OCI-LY7 (cell line): ENCODE results near the gene NRG2. TPM values are rescaled to one million over a fixed set of nuclear protein-coding genes. Genes with fewer than 3 reads are reported as not detected.

Source experiments
- BruUV-seq: library from RNA; stranded (reverse); fragments of 400-500 nt; replicated peaks from 2 replicates; lab custom pipeline; 2021; lab: Mats Ljungman, UMichigan
- CTCF ChIA-PET: fragments of 300-600 bp; sonication (Branson Sonifier 250); formaldehyde crosslinking; loops from one replicate; lab custom pipeline; 2022; ENCODE audit warnings: antibody characterized with exemption; ENCODE audit not compliant: unreplicated experiment; lab: Charles Lee
- POLR2A ChIA-PET: fragments of 300-600 bp; sonication (Branson Sonifier 250); formaldehyde crosslinking; loops from one replicate; lab custom pipeline; 2022; ENCODE audit warnings: antibody characterized with exemption; lab: Charles Lee
- DNase-seq: peaks from one replicate; pipeline ENCODE4 v3.0.0-alpha.2; 2015; ENCODE audit warnings: low spot score
- H2AFZ ChIP-seq: fragments of 200-600 bp; sonication (generic), shearing (Covaris generic); 2 replicates; pipeline ENCODE4 v1.6.1; 2014; ENCODE audit warnings: mild to moderate bottlenecking, antibody characterized with exemption, low read length, moderate library complexity
- H3K27ac ChIP-seq: fragments of 200-600 bp; sonication (generic); 2 replicates; pipeline ENCODE4 v1.5.1; 2014; ENCODE audit warnings: mixed run types, low read depth, mild to moderate bottlenecking, moderate library complexity, low read length, inconsistent platforms; ENCODE audit not compliant: poor library complexity, severe bottlenecking
- H3K36me3 ChIP-seq: fragments of 200-600 bp; sonication (generic); 2 replicates; pipeline ENCODE4 v1.6.1; 2014; ENCODE audit warnings: mild to moderate bottlenecking, antibody characterized with exemption, low read length, moderate library complexity, mixed read lengths; ENCODE audit not compliant: insufficient read depth
- H3K4me1 ChIP-seq: fragments of 200-600 bp; sonication (generic); 2 replicates; pipeline ENCODE4 v1.5.1; 2014; ENCODE audit warnings: mild to moderate bottlenecking, low read length; ENCODE audit not compliant: insufficient read depth, poor library complexity, severe bottlenecking
- H3K4me2 ChIP-seq: fragments of 200-600 bp; sonication (generic); 2 replicates; pipeline ENCODE4 v1.6.1; 2014; ENCODE audit warnings: mild to moderate bottlenecking, low read length
- H3K4me3 ChIP-seq: fragments of 200-600 bp; sonication (generic); 2 replicates; pipeline ENCODE4 v1.5.1; 2014; ENCODE audit warnings: mild to moderate bottlenecking, low read depth, low read length; ENCODE audit not compliant: poor library complexity, severe bottlenecking
- H3K79me2 ChIP-seq: fragments of 200-600 bp; sonication (generic); 2 replicates; pipeline ENCODE4 v1.6.1; 2016; ENCODE audit warnings: low read depth, mild to moderate bottlenecking, low read length, moderate library complexity, mixed read lengths; ENCODE audit not compliant: insufficient read depth
- H3K9me2 ChIP-seq: fragments of 200-600 bp; sonication (generic); 2 replicates; pipeline ENCODE4 v1.6.1; 2016; ENCODE audit warnings: mild to moderate bottlenecking, low read length, mixed read lengths; ENCODE audit not compliant: insufficient read depth
- H3K9me3 ChIP-seq: fragments of 200-600 bp; sonication (generic); 2 replicates; pipeline ENCODE4 v1.6.1; 2014; ENCODE audit warnings: mild to moderate bottlenecking, mixed run types, low read length, mixed read lengths
- H4K20me1 ChIP-seq: fragments of 200-600 bp; sonication (generic); 2 replicates; pipeline ENCODE4 v1.6.1; 2014; ENCODE audit warnings: mild to moderate bottlenecking, antibody characterized with exemption, low read length, moderate library complexity, mixed read lengths; ENCODE audit not compliant: insufficient read depth
- EZH2phosphoT487 ChIP-seq: fragments of 200-600 bp; sonication (generic); IDR thresholded peaks from 2 replicates; pipeline ENCODE4 v1.6.1; 2018; ENCODE audit warnings: low read depth, borderline replicate concordance, mild to moderate bottlenecking, mixed run types, antibody characterized with exemption, low read length, moderate library complexity, mixed read lengths
- intact Hi-C: fragments of 100-400 bp; cut with micrococcal nuclease; formaldehyde crosslinking; loops from one replicate; pipeline ENCODE4 v1.10.0; 2022; ENCODE audit not compliant: unreplicated experiment
- total RNA-seq, 2 experiments: library from RNA; depleted of rRNA in 1 of 2; stranded (reverse); fragments of >200 nt in 1 of 2; shearing (Covaris generic) in 1 of 2; gene quantifications; 2 replicates each; pipeline ENCODE4 v1.2.3, GENCODE V29; 2014 to 2022
- TF ChIP-seq, protein P1 (sequence below): fragments of 200-600 bp; sonication (generic); conservative IDR thresholded peaks from 2 replicates; pipeline ENCODE4 v1.5.1; 2014; ENCODE audit warnings: mild to moderate bottlenecking, antibody characterized with exemption, low read length, moderate library complexity, mixed read lengths

Gene NRG2
- total RNA-seq, 2 experiments from 2014 or later: 1.7 TPM; not detected in 1

DNA sequence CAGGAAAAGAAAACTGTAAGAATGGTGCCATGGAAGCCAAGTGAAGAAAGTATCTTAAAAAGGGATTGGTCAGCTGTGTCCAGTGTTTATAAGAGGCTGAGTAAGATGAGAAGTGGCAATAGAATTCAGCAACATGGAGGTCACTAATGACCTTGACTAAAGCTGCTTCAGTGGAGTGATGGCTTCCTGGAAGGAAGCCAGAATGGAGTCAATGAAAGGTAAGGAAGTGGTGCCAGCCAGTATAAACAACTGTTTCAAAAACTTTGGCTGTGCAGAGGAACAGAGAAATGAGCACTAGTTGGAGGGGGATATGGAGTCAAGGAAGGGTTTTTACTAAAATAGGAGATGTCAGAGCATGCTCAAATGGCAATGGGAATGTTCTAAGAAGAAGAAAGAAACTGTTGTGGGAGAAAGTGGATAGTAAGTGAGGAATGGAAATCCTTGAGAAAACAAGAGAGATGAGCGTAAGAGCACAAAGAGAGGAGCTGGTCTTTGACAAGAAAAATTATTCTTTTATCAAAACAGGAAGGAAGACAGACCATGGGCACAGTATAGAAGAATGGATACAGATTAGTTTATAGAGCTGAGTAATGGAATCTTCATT lies 11.1 kb upstream of the NRG2 start:
- ChIA-PET CTCF (interaction anchor here (1.0 kb wide), 1 partner anchor 11 kb away, joined by 3 read pairs; the partner anchor contains the start of gene NRG2), POLR2A (interaction anchor here (0.9 kb wide), 1 partner anchor 11 kb away, joined by 3 read pairs; no protein-coding TSS in a partner anchor)
- intact Hi-C loops: no loop called here
- H4K20me1 ChIP-seq: no peaks in the 10 kb centered on the region
- H3K4me2 ChIP-seq: no peak overlapping the region
- no peaks in the 10 kb centered on the region for H3K9me2 ChIP-seq
- H3K79me2 ChIP-seq: no peaks in the 10 kb centered on the region
- TF ChIP-seq EZH2phosphoT487: no peak
- TF ChIP-seq, protein P1, sequence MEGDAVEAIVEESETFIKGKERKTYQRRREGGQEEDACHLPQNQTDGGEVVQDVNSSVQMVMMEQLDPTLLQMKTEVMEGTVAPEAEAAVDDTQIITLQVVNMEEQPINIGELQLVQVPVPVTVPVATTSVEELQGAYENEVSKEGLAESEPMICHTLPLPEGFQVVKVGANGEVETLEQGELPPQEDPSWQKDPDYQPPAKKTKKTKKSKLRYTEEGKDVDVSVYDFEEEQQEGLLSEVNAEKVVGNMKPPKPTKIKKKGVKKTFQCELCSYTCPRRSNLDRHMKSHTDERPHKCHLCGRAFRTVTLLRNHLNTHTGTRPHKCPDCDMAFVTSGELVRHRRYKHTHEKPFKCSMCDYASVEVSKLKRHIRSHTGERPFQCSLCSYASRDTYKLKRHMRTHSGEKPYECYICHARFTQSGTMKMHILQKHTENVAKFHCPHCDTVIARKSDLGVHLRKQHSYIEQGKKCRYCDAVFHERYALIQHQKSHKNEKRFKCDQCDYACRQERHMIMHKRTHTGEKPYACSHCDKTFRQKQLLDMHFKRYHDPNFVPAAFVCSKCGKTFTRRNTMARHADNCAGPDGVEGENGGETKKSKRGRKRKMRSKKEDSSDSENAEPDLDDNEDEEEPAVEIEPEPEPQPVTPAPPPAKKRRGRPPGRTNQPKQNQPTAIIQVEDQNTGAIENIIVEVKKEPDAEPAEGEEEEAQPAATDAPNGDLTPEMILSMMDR: no peak
- H3K4me1 ChIP-seq: no peaks in the 10 kb centered on the region
- no TSS peak for BruUV-seq
- no peak overlapping the region for H2AFZ ChIP-seq
- no peak for DNase-seq
- H3K4me3 ChIP-seq: no peak overlapping the region
- H3K9me3 ChIP-seq: no peaks in the 10 kb centered on the region
- no peaks in the 10 kb centered on the region for H3K36me3 ChIP-seq
- no peak overlapping the region for H3K27ac ChIP-seq

DNA sequence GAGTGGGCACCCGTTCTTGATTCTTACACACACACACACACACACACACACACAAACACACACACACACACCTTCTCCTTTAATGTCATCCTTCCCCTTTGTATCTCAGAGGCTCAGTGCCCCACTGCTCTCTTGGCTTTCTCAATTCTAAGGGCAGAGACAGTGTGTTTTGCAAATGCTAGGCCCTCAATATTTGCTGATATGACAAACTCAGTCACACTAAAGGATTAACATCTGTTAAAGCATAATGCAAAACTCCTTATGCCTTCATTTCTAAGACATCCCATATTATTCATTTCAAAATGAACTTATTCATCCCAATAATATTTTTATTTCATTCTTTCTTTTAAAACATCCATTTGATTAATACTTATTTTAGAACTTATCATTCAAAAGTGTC lies 8.9 kb upstream of the NRG2 start:
- Histone ChIP-seq H3K9me3 (no peaks in the 10 kb centered on the region), H3K4me3 (no peak overlapping the region), H3K4me2 (no peak overlapping the region), H3K4me1 (no peaks in the 10 kb centered on the region), H3K9me2 (no peaks in the 10 kb centered on the region), H4K20me1 (no peaks in the 10 kb centered on the region), H2AFZ (no peak overlapping the region), H3K36me3 (no peaks in the 10 kb centered on the region), H3K79me2 (no peaks in the 10 kb centered on the region), H3K27ac (no peak overlapping the region)
- intact Hi-C loops: no loop called here
- ChIA-PET CTCF (no interaction called here), POLR2A (no interaction called here)
- TF ChIP-seq EZH2phosphoT487: no peak
- TF ChIP-seq, protein P1: no peak
- DNase-seq: no peak
- no TSS peak for BruUV-seq

DNA sequence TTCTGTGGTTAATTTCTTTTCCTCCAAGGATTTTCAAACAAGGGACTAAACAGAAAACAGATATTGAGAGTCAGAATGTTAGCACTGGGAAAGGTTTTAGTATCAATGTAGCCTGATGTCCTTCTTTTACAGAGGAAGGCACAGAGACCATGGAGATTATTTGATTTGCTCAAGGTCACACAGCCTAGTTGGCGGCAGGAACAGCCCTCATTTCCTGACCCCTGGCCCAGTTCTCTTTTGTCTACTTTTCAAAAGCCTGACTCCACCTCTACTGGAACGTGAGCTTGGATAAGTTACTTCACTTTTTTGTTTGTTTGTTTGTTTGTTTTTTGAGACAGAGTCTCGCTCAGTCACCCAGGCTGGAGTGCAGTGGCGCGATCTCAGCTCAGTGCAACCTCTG lies 6.6 kb upstream of the NRG2 start:
- Histone ChIP-seq H3K9me3 (no peaks in the 10 kb centered on the region), H3K4me3 (no peak overlapping the region), H2AFZ (no peak overlapping the region), H3K9me2 (no peaks in the 10 kb centered on the region), H3K79me2 (no peaks in the 10 kb centered on the region), H3K36me3 (no peaks in the 10 kb centered on the region), H3K4me2 (no peak overlapping the region), H3K27ac (no peak overlapping the region), H4K20me1 (no peaks in the 10 kb centered on the region), H3K4me1 (no peaks in the 10 kb centered on the region)
- no peak for TF ChIP-seq EZH2phosphoT487
- TF ChIP-seq, protein P1: no peak
- no TSS peak for BruUV-seq
- POLR2A ChIA-PET: no interaction called here
- no peak for DNase-seq
- CTCF ChIA-PET: no interaction called here
- intact Hi-C loops: no loop called here
